ENCODE measurements around the gene TOP3A. TPM values are rescaled to one million over a fixed set of nuclear protein-coding genes. Genes with fewer than 3 reads are reported as not detected.

TOP3A gene
- total and polyA plus RNA-seq, 2 of the 13 experiments (the other 11 are each of a cell fraction or from before 2014, with no cell fraction given), result 16.9 to 36.8 TPM

GRCh38 chr17:18314731-18315561 lies at the start of gene TOP3A, which contains the start of gene SMCR8 (continued):
- TF ChIP-seq DRAP1 (CRISPR knock-in tag; IDR thresholded peaks at IDR 0.05) (peak; percentile 48), SP2 (CRISPR knock-in tag; IDR thresholded peaks at IDR 0.05) (peak; percentile 48), ZNF768 (CRISPR knock-in tag; IDR thresholded peaks at IDR 0.05) (peak; percentile 68), ZNF496 (CRISPR knock-in tag; IDR thresholded peaks at IDR 0.05; ENCODE audit: insufficient replicate concordance) (no peak), SRSF1 (optimal IDR thresholded peaks at IDR 0.05; ENCODE audit: low read depth, low read length) (no peak), ZBTB42 (CRISPR knock-in tag; IDR thresholded peaks at IDR 0.05) (0 out of 2 replicates have a peak, but pooled peaks have one; percentile 11), ZNF883 (CRISPR knock-in tag; IDR thresholded peaks at IDR 0.05; ENCODE audit: not compliant biosample characterization) (no peak), ZNF672 (CRISPR knock-in tag; IDR thresholded peaks at IDR 0.05) (no peak), POLR2AphosphoS5 (IDR thresholded peaks at IDR 0.05; ENCODE audit: low read depth, low read length) (peak; percentile 69), ZFP36L2 (CRISPR knock-in tag; IDR thresholded peaks at IDR 0.05) (no peak), ZGPAT (CRISPR knock-in tag; IDR thresholded peaks at IDR 0.05) (peak; percentile 78), PRDM15 (CRISPR knock-in tag; IDR thresholded peaks at IDR 0.05) (no peak), SIX1 (CRISPR knock-in tag; IDR thresholded peaks at IDR 0.05; ENCODE audit: borderline replicate concordance) (no peak), ZFP41 (CRISPR knock-in tag; IDR thresholded peaks at IDR 0.05; ENCODE audit: borderline replicate concordance) (peak; percentile 93; the same call in 1 of the 2 replicates), NFE2L2 (IDR thresholded peaks at IDR 0.05; ENCODE audit: low read length) (no peak), KLF12 (CRISPR knock-in tag; IDR thresholded peaks at IDR 0.05; ENCODE audit: borderline replicate concordance) (no peak), GLI4 (CRISPR knock-in tag; IDR thresholded peaks at IDR 0.05; ENCODE audit: borderline replicate concordance) (0 out of 2 replicates have a peak, but pooled peaks have one; percentile 29), RBM22 (optimal IDR thresholded peaks at IDR 0.05; ENCODE audit: low read length) (peak; percentile 34), NONO (IDR thresholded peaks at IDR 0.05) (no peak), NONO (CRISPR knock-in tag; conservative IDR thresholded peaks at IDR 0.05) (peak; percentile 57; the same call in 1 of the 2 replicates), SCMH1 (CRISPR knock-in tag; IDR thresholded peaks at IDR 0.05; ENCODE audit: borderline replicate concordance) (no peak), RFXAP (CRISPR knock-in tag; IDR thresholded peaks at IDR 0.05; ENCODE audit: borderline replicate concordance) (0 out of 2 replicates have a peak, but pooled peaks have one; percentile 36), ZNF576 (CRISPR knock-in tag; IDR thresholded peaks at IDR 0.05) (no peak), MXI1 (IDR thresholded peaks at IDR 0.05; ENCODE audit: borderline replicate concordance, low read depth, low read length) (peak; percentile 51; the same call in 2 of the 3 replicates), ELF4 (CRISPR knock-in tag; IDR thresholded peaks at IDR 0.05; ENCODE audit: borderline replicate concordance) (peak; percentile 96)

All from HepG2 (cell line).